GM18909 (cell line): ENCODE results near the gene CHMP4A.

ENCODE experiments used
- ATAC-seq: cut with Tn5 transposase; IDR thresholded peaks from one replicate; pipeline ENCODE4 v1.9.1; 2021; ENCODE audit warnings: mild to moderate bottlenecking; ENCODE audit not compliant: unreplicated experiment, poor library complexity

The CHMP4A gene

DNA sequence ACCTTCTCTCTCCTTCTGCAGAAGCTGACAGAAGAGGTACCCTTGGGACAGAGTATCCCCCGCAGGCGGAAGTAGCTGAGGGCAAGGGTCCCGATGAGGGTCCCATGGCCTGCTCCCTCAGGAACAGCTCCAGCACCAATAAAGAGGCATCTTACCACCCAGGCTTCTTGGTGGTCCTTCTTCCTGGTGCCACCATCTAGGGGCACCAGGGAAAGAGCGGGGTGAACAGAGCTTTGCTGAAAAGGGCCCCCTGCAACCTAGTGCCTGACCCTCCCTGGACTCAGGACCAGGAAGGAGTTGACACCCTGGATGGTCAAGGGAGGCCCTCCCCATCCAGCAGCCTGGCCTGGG lies 52.8 kb downstream of the CHMP4A start:
- no peak for ATAC-seq

DNA sequence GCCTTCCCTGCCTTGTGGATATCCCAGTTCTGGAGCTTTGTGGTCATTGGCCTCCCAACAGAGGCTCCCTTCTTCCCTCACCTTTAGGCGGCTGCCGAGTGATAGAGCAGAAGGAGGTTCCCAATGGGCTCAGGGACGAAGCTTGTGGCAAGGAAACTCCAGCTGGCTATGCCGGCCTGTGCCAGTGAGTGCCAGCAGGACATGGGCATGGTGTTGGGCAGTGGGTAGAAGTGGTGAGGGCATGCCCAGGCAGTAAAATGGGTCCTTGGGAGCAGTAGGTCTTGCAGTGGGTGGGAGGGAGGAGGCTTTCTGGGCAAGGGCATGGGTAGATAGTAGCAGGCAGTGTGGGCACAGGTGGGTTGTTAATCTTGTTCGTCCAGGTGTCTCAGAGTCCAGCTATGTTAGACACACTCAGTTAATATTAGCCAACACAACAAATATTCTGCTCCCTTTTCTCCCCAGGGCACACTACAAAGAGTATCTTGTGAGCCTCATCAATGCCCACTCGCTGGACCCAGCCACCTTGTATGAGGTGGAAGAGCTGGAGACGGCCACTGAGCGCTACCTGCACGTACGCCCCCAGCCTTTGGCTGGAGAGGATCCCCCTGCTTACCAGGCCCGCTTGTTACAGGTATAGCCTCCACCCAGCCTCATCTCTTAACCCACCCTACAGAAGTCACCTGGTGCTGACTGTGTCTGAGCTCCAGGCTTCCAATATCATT lies 53.4 kb downstream of the CHMP4A start:
- ATAC-seq: no peak
